ENCODE measurements around the gene SPAG9.

DNA sequence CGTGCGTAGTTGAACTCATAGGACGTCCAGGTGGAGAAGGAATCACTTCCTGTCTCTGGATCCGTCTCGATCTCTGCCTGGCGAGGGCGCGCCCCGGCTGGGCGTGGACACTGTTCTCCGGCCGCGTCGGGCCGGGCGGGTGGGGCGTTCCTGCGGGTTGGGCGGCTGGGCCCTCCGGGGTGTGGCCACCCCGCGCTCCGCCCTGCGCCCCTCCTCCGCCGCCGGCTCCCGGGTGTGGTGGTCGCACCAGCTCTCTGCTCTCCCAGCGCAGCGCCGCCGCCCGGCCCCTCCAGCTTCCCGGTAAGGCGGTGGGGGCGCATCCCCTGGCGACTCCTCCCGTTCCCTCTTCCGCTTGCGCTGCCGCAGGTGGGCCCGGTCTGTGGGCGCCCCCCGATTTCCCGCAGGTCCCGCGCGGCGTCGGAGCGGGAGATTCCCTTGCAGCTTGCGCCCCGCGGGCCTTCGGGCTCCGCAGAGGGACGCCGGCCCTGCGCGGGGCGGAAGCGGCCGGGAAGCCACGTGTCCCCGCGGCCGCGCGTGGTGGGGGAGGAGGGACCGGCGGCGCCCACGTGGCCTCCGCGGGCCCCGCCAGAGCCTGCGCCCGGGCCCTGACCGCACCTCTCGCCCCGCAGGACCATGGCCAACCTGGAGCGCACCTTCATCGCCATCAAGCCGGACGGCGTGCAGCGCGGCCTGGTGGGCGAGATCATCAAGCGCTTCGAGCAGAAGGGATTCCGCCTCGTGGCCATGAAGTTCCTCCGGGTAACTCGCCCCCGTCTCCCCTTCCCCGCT lies 45.7 kb upstream of the SPAG9 start, which contains the start of gene NME2:
- TF ChIP-seq EZH2phosphoT487 (IDR thresholded peaks at IDR 0.05; ENCODE audit: low read depth, severe bottlenecking, unreplicated experiment) (no peak), CTCF (IDR thresholded peaks at IDR 0.05; ENCODE audit: poor library complexity) (no peak)

Measured in hepatocyte (in vitro differentiated cells).